OCI-LY7 (cell line): ENCODE measurements around the gene EFNA4. TPM values are rescaled to one million over a fixed set of nuclear protein-coding genes. Genes with fewer than 3 reads are reported as not detected.

Experiments used
- BruUV-seq: library from RNA; stranded (reverse); fragments of 400-500 nt; replicated peaks from 2 replicates; lab custom pipeline; 2021; lab: Mats Ljungman, UMichigan
- CTCF ChIA-PET: fragments of 300-600 bp; sonication (Branson Sonifier 250); formaldehyde crosslinking; loops from one replicate; lab custom pipeline; 2022; ENCODE audit warnings: antibody characterized with exemption; ENCODE audit not compliant: unreplicated experiment; lab: Charles Lee
- POLR2A ChIA-PET: fragments of 300-600 bp; sonication (Branson Sonifier 250); formaldehyde crosslinking; loops from one replicate; lab custom pipeline; 2022; ENCODE audit warnings: antibody characterized with exemption; lab: Charles Lee
- DNase-seq: peaks from one replicate; pipeline ENCODE4 v3.0.0-alpha.2; 2015; ENCODE audit warnings: low spot score
- H2AFZ ChIP-seq: fragments of 200-600 bp; sonication (generic), shearing (Covaris generic); 2 replicates; pipeline ENCODE4 v1.6.1; 2014; ENCODE audit warnings: mild to moderate bottlenecking, antibody characterized with exemption, low read length, moderate library complexity
- H3K27ac ChIP-seq: fragments of 200-600 bp; sonication (generic); 2 replicates; pipeline ENCODE4 v1.5.1; 2014; ENCODE audit warnings: mixed run types, low read depth, mild to moderate bottlenecking, moderate library complexity, low read length, inconsistent platforms; ENCODE audit not compliant: poor library complexity, severe bottlenecking
- H3K36me3 ChIP-seq: fragments of 200-600 bp; sonication (generic); 2 replicates; pipeline ENCODE4 v1.6.1; 2014; ENCODE audit warnings: mild to moderate bottlenecking, antibody characterized with exemption, low read length, moderate library complexity, mixed read lengths; ENCODE audit not compliant: insufficient read depth
- H3K4me1 ChIP-seq: fragments of 200-600 bp; sonication (generic); 2 replicates; pipeline ENCODE4 v1.5.1; 2014; ENCODE audit warnings: mild to moderate bottlenecking, low read length; ENCODE audit not compliant: insufficient read depth, poor library complexity, severe bottlenecking
- H3K4me2 ChIP-seq: fragments of 200-600 bp; sonication (generic); 2 replicates; pipeline ENCODE4 v1.6.1; 2014; ENCODE audit warnings: mild to moderate bottlenecking, low read length
- H3K4me3 ChIP-seq: fragments of 200-600 bp; sonication (generic); 2 replicates; pipeline ENCODE4 v1.5.1; 2014; ENCODE audit warnings: mild to moderate bottlenecking, low read depth, low read length; ENCODE audit not compliant: poor library complexity, severe bottlenecking
- H3K79me2 ChIP-seq: fragments of 200-600 bp; sonication (generic); 2 replicates; pipeline ENCODE4 v1.6.1; 2016; ENCODE audit warnings: low read depth, mild to moderate bottlenecking, low read length, moderate library complexity, mixed read lengths; ENCODE audit not compliant: insufficient read depth
- H3K9me2 ChIP-seq: fragments of 200-600 bp; sonication (generic); 2 replicates; pipeline ENCODE4 v1.6.1; 2016; ENCODE audit warnings: mild to moderate bottlenecking, low read length, mixed read lengths; ENCODE audit not compliant: insufficient read depth
- H3K9me3 ChIP-seq: fragments of 200-600 bp; sonication (generic); 2 replicates; pipeline ENCODE4 v1.6.1; 2014; ENCODE audit warnings: mild to moderate bottlenecking, mixed run types, low read length, mixed read lengths
- H4K20me1 ChIP-seq: fragments of 200-600 bp; sonication (generic); 2 replicates; pipeline ENCODE4 v1.6.1; 2014; ENCODE audit warnings: mild to moderate bottlenecking, antibody characterized with exemption, low read length, moderate library complexity, mixed read lengths; ENCODE audit not compliant: insufficient read depth
- CTCF ChIP-seq: fragments of 200-600 bp; sonication (generic); conservative IDR thresholded peaks from 2 replicates; pipeline ENCODE4 v1.5.1; 2014; ENCODE audit warnings: mild to moderate bottlenecking, antibody characterized with exemption, low read length, moderate library complexity, mixed read lengths
- EZH2phosphoT487 ChIP-seq: fragments of 200-600 bp; sonication (generic); IDR thresholded peaks from 2 replicates; pipeline ENCODE4 v1.6.1; 2018; ENCODE audit warnings: low read depth, borderline replicate concordance, mild to moderate bottlenecking, mixed run types, antibody characterized with exemption, low read length, moderate library complexity, mixed read lengths
- intact Hi-C: fragments of 100-400 bp; cut with micrococcal nuclease; formaldehyde crosslinking; loops from one replicate; pipeline ENCODE4 v1.10.0; 2022; ENCODE audit not compliant: unreplicated experiment
- total RNA-seq, 2 experiments: library from RNA; depleted of rRNA in 1 of 2; stranded (reverse); fragments of >200 nt in 1 of 2; shearing (Covaris generic) in 1 of 2; gene quantifications; 2 replicates each; pipeline ENCODE4 v1.2.3, GENCODE V29; 2014 to 2022

The EFNA4 gene
- total RNA-seq, 2 experiments from 2014 or later = 9.0 to 10.5 TPM

- Histone ChIP-seq H3K36me3 (no peaks in the 10 kb centered on the region), H2AFZ (no peak overlapping the region), H3K27ac (no peak overlapping the region), H3K4me1 (peaks cover 11% of the 10 kb centered on the region), H4K20me1 (no peaks in the 10 kb centered on the region), H3K4me3 (no peak overlapping the region), H3K79me2 (no peaks in the 10 kb centered on the region), H3K9me2 (no peaks in the 10 kb centered on the region), H3K9me3 (no peaks in the 10 kb centered on the region), H3K4me2 (no peak overlapping the region)
- no TSS peak for BruUV-seq
- DNase-seq = no peak
- intact Hi-C loops = no loop called here
- TF ChIP-seq EZH2phosphoT487 = no peak
- POLR2A ChIA-PET = interaction anchor here (0.5 kb wide), 1 partner anchor 53 kb away, joined by 4 read pairs; no protein-coding TSS in a partner anchor
- CTCF ChIA-PET = no interaction called here
These were observed 42.1 kb downstream of the EFNA4 start for GRCh38 chr1:155105604-155106011.

GRCh38 chr1:155106862-155107261 is 43.3 kb downstream of the EFNA4 start:
- Histone ChIP-seq H4K20me1 (no peaks in the 10 kb centered on the region), H3K27ac (no peak overlapping the region), H3K4me2 (no peak overlapping the region), H2AFZ (no peak overlapping the region), H3K9me2 (no peaks in the 10 kb centered on the region), H3K36me3 (no peaks in the 10 kb centered on the region), H3K4me1 (peaks cover 11% of the 10 kb centered on the region), H3K79me2 (no peaks in the 10 kb centered on the region), H3K9me3 (no peaks in the 10 kb centered on the region), H3K4me3 (no peak overlapping the region)
- BruUV-seq = no TSS peak
- POLR2A ChIA-PET = interaction anchor here (0.7 kb wide), 1 partner anchor 751 kb away, joined by 3 read pairs; no protein-coding TSS in a partner anchor
- TF ChIP-seq CTCF = no peak
- TF ChIP-seq EZH2phosphoT487 = no peak
- intact Hi-C loops = no loop called here
- CTCF ChIA-PET = no interaction called here
- peak; percentile 52 for DNase-seq

GRCh38 chr1:155107309-155108264 is 44.0 kb downstream of the EFNA4 start:
- H3K27ac ChIP-seq = no peak overlapping the region
- H2AFZ ChIP-seq = no peak overlapping the region
- peaks cover 11% of the 10 kb centered on the region for H3K4me1 ChIP-seq
- no peak for TF ChIP-seq CTCF
- TF ChIP-seq EZH2phosphoT487 = no peak
- no peaks in the 10 kb centered on the region for H4K20me1 ChIP-seq
- no peaks in the 10 kb centered on the region for H3K79me2 ChIP-seq
- intact Hi-C loops = no loop called here
- H3K9me2 ChIP-seq = no peaks in the 10 kb centered on the region
- no peak overlapping the region for H3K4me3 ChIP-seq
- H3K9me3 ChIP-seq = no peaks in the 10 kb centered on the region
- no peak for DNase-seq
- no peak overlapping the region for H3K4me2 ChIP-seq
- ChIA-PET POLR2A (no interaction called here), CTCF (no interaction called here)
- no TSS peak for BruUV-seq
- no peaks in the 10 kb centered on the region for H3K36me3 ChIP-seq
